ENCODE results near the gene CX3CR1.
A peak's percentile ranks its signal among the peaks of the same experiment; 100 is the strongest.

CX3CR1 gene

DNA sequence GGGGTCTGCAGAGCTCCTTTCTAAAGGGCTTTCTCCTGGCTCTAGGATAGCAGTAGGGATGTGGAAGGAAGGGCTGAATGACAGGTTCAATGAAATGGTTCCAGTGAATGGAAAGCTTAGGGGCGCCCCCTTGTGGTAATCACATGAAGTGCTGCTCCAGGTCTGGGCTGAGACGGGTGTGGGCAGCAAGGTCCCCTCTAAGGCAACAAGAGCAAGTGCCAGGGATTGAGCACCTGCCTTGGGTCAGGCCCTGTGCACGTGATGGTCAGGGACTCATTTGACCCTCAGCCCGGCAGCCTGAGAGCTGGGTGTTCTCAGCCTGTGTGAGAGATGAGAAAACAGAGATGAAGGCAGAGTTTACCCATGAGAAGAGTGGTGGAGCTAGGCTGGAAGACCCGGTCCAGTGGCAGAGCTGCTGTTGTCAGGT, 12.1 kb upstream of the CX3CR1 start (continued):
- 0 out of 2 replicates have a peak, but pooled peaks have one; percentile 18 for TF ChIP-seq ZSCAN30 (tag by site-specific recombination; IDR thresholded peaks at IDR 0.05)
- TF ChIP-seq ZNF23 (tag by site-specific recombination; IDR thresholded peaks at IDR 0.05; ENCODE audit: borderline replicate concordance) = no peak
- TF ChIP-seq ZNF660 (tag by site-specific recombination; IDR thresholded peaks at IDR 0.05) = 0 out of 2 replicates have a peak, but pooled peaks have one; percentile 32

DNA sequence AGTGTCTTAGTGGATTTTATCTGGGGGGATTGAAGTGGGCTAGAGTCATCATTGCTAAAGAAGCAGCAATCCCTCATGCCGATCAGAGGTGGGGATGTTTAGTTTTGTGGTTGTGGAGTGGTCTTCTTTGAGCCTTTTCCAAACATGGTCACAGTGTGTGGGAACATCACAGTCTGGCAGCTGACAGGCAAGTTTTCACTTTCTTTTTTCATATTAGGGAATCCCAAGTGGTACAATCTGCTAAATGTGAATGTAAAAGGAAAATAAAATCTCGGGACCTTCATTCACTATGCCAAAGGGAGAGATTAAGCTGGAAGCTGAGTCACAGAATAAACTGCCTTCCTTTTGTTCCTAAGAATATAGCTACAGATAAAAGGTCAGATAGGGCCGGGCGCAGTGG, 10.4 kb upstream of the CX3CR1 start:
- H3K4me1 ChIP-seq (ENCODE audit: control insufficient read depth, insufficient read depth, low read length) = no peaks in the 10 kb centered on the region
- CTCF ChIA-PET = interaction anchor here (0.5 to 8.7 kb wide), 7 partner anchors 12 to 164 kb away, joined by 3 to 311 read pairs (median 6); partner anchors contain the start of genes CX3CR1 and XIRP1
- H3K27ac ChIP-seq (ENCODE audit: extremely low read depth, low read depth, low read length) = no peak overlapping the region
- H3K4me3 ChIP-seq (ENCODE audit: low read depth, low read length) = no peak overlapping the region
- TF ChIP-seq, protein P1, sequence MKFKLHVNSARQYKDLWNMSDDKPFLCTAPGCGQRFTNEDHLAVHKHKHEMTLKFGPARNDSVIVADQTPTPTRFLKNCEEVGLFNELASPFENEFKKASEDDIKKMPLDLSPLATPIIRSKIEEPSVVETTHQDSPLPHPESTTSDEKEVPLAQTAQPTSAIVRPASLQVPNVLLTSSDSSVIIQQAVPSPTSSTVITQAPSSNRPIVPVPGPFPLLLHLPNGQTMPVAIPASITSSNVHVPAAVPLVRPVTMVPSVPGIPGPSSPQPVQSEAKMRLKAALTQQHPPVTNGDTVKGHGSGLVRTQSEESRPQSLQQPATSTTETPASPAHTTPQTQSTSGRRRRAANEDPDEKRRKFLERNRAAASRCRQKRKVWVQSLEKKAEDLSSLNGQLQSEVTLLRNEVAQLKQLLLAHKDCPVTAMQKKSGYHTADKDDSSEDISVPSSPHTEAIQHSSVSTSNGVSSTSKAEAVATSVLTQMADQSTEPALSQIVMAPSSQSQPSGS (tag by site-specific recombination; IDR thresholded peaks at IDR 0.05; ENCODE audit: low read depth) = no peak
- TF ChIP-seq ZNF184 (tag by site-specific recombination; IDR thresholded peaks at IDR 0.05) = no peak
- TF ChIP-seq YY1 (tag by site-specific recombination; IDR thresholded peaks at IDR 0.05) = no peak
- TF ChIP-seq, protein P2, sequence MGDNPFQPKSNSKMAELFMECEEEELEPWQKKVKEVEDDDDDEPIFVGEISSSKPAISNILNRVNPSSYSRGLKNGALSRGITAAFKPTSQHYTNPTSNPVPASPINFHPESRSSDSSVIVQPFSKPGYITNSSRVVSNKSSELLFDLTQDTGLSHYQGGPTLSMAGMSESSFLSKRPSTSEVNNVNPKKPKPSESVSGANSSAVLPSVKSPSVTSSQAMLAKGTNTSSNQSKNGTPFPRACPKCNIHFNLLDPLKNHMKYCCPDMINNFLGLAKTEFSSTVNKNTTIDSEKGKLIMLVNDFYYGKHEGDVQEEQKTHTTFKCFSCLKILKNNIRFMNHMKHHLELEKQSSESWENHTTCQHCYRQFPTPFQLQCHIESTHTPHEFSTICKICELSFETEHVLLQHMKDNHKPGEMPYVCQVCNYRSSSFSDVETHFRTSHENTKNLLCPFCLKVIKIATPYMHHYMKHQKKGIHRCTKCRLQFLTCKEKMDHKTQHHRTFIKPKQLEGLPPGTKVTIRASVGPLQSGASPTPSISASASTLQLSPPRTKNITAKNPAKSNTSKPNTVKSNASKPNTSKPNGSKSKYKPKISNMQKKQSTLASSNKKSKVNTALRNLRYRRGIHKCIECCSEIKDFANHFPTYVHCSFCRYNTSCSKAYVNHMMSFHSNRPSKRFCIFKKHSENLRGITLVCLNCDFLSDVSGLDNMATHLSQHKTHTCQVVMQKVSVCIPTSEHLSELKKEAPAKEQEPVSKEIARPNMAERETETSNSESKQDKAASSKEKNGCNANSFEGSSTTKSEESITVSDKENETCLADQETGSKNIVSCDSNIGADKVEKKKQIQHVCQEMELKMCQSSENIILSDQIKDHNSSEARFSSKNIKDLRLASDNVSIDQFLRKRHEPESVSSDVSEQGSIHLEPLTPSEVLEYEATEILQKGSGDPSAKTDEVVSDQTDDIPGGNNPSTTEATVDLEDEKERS (tag by site-specific recombination; IDR thresholded peaks at IDR 0.05) = no peak
- TF ChIP-seq ZNF785 (tag by site-specific recombination; IDR thresholded peaks at IDR 0.05) = no peak
- no peak for TF ChIP-seq RBAK (tag by site-specific recombination; IDR thresholded peaks at IDR 0.05)
- TF ChIP-seq ZNF660 (tag by site-specific recombination; IDR thresholded peaks at IDR 0.05) = no peak
- no peak for TF ChIP-seq ZNF639 (tag by site-specific recombination; IDR thresholded peaks at IDR 0.05)
- TF ChIP-seq, protein P3, sequence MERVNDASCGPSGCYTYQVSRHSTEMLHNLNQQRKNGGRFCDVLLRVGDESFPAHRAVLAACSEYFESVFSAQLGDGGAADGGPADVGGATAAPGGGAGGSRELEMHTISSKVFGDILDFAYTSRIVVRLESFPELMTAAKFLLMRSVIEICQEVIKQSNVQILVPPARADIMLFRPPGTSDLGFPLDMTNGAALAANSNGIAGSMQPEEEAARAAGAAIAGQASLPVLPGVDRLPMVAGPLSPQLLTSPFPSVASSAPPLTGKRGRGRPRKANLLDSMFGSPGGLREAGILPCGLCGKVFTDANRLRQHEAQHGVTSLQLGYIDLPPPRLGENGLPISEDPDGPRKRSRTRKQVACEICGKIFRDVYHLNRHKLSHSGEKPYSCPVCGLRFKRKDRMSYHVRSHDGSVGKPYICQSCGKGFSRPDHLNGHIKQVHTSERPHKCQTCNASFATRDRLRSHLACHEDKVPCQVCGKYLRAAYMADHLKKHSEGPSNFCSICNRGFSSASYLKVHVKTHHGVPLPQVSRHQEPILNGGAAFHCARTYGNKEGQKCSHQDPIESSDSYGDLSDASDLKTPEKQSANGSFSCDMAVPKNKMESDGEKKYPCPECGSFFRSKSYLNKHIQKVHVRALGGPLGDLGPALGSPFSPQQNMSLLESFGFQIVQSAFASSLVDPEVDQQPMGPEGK (tag by site-specific recombination; IDR thresholded peaks at IDR 0.05) = no peak
- no peak for TF ChIP-seq ZNF544 (tag by site-specific recombination; IDR thresholded peaks at IDR 0.05)
- no peak for TF ChIP-seq ZNF239 (tag by site-specific recombination; IDR thresholded peaks at IDR 0.05)
- TF ChIP-seq OSR2 (tag by site-specific recombination; IDR thresholded peaks at IDR 0.05) = no peak
- H3K36me3 ChIP-seq (ENCODE audit: control insufficient read depth in 2 of 2, insufficient read depth in 1 of 2, low read length in 2 of 2) = no peaks in the 10 kb centered on the region
- POLR2A ChIA-PET = no interaction called here
- no peaks in the 10 kb centered on the region for H3K9me3 ChIP-seq (ENCODE audit: control insufficient read depth, insufficient read depth, low read depth, low read length)

DNA sequence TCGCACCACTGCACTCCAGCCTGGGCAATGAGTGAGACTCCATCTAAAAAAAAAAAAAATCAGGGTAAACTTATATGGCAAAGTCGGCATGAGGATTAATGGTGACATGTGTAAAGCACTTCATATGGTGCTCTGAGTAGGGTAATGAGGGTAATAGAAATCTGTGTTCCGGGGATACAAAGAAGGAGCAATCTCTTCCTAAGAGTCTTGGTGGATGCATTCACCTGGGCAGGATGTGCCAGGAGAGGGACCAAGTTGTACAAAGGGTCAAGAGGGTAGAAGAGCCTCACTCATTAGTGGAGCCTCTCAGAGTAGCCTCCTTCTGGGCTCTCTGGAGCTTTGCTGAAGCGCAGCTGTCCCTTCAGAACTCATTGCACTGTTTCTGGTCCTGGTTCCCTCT, 9.3 kb upstream of the CX3CR1 start:
- no peaks in the 10 kb centered on the region for H3K9me3 ChIP-seq (ENCODE audit: control insufficient read depth, insufficient read depth, low read depth, low read length)
- H3K4me3 ChIP-seq (ENCODE audit: low read depth, low read length) = no peak overlapping the region
- no peak overlapping the region for H3K27ac ChIP-seq (ENCODE audit: extremely low read depth, low read depth, low read length)
- H3K4me1 ChIP-seq (ENCODE audit: control insufficient read depth, insufficient read depth, low read length) = no peaks in the 10 kb centered on the region
- CTCF ChIA-PET = interaction anchor here (0.6 to 8.7 kb wide), 41 partner anchors 8 to 767 kb away, joined by 3 to 311 read pairs (median 5); partner anchors contain the start of genes CX3CR1, GORASP1, TTC21A and XIRP1
- POLR2A ChIA-PET = no interaction called here
- H3K36me3 ChIP-seq (ENCODE audit: control insufficient read depth in 2 of 2, insufficient read depth in 1 of 2, low read length in 2 of 2) = no peaks in the 10 kb centered on the region
- no peak for TF ChIP-seq ZNF707 (tag by site-specific recombination; IDR thresholded peaks at IDR 0.05)
- TF ChIP-seq ZNF548 (tag by site-specific recombination; IDR thresholded peaks at IDR 0.05) = no peak
- TF ChIP-seq ZNF140 (tag by site-specific recombination; IDR thresholded peaks at IDR 0.05) = no peak
- TF ChIP-seq, protein P4, sequence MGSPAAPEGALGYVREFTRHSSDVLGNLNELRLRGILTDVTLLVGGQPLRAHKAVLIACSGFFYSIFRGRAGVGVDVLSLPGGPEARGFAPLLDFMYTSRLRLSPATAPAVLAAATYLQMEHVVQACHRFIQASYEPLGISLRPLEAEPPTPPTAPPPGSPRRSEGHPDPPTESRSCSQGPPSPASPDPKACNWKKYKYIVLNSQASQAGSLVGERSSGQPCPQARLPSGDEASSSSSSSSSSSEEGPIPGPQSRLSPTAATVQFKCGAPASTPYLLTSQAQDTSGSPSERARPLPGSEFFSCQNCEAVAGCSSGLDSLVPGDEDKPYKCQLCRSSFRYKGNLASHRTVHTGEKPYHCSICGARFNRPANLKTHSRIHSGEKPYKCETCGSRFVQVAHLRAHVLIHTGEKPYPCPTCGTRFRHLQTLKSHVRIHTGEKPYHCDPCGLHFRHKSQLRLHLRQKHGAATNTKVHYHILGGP (tag by site-specific recombination; IDR thresholded peaks at IDR 0.05) = no peak
